Activated CD8-positive, alpha-beta memory T cell treated with anti-CD3 and anti-CD28 coated beads, Interleukin-2, amount 50 U/mL, for 4 hours (primary cell): ENCODE measurements around the gene SLMAP.
"Not testable (repeated sequence)": the region's sequence is repeated elsewhere in the genome, so short reads cannot be mapped to it uniquely, and the experiment has no call there.

ENCODE experiments used
- DNase-seq: peaks from one replicate; pipeline ENCODE4 v3.0.0-alpha.2; 2020

The SLMAP gene

DNA sequence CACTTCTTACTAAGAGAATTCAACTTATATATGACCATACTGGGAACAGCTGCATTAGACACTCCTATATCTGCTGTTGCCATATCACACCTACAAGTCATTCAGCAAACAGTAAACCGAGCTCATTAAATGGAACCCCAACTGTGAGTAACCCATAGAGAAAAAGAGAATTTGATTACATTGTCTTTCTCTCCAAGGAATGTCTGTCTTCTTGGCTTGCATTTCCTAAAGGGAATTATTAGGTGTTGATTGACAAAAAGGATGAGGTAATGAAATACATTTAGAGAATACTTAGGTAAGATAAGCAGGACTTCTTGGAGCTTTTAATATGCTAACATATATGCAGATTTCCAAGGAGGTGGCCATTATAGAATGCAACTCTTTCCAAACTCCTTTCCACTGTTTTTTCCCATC, 76.8 kb downstream of the SLMAP start:
- DNase-seq = no peak

DNA sequence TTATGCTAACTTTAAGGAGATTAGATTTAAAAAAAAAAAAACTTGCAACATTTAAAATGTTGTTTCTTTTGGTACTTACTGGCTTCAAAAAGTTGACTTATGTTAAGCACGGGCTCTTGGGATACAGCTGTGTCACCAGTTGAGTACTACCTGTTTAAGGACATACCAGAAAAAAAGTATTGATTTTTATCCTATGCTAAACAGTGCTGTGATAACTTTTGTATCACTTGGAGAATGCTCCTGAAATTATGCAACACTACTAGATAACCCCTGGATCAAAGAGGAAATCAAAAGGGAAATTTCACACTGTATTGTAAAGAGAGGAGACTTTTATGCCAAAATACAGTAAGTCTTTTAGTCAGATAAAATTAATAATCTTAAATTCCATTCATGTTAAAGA, 77.7 kb downstream of the SLMAP start:
- DNase-seq = no peak

- no peak for DNase-seq
Measured at GRCh38 chr3:57837686-57838085, 81.6 kb downstream of the SLMAP start.

GRCh38 chr3:57838627-57839026, 82.5 kb downstream of the SLMAP start:
- no peak for DNase-seq

- no peak for DNase-seq
Measured at GRCh38 chr3:57840473-57840872, 84.4 kb downstream of the SLMAP start.

GRCh38 chr3:57841818-57842217, 85.7 kb downstream of the SLMAP start:
- DNase-seq = no peak

GRCh38 chr3:57848177-57848738, 92.1 kb downstream of the SLMAP start:
- DNase-seq = no peak

GRCh38 chr3:57851304-57851703, 95.2 kb downstream of the SLMAP start:
- no peak for DNase-seq

DNA sequence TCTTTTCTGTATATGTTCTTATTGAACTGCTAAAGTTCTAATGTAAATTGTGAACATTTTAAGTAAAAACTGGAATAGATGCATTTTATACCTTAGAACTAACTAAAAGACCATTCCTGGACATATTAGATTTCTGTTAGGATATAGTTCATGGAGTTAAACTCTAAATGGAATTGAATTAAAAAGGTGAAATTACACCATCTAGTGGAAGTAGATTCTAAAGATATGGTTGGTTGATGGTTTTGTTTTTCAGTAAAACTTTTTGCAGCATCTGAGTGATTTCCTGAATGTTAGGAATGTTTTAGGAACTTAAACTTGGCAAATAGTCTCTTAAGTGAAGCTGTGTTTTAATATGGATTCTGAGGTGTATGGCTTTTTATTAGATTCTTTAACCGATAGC, 96.8 kb downstream of the SLMAP start:
- no peak for DNase-seq

GRCh38 chr3:57855281-57855680, 99.2 kb downstream of the SLMAP start:
- no peak for DNase-seq

DNA sequence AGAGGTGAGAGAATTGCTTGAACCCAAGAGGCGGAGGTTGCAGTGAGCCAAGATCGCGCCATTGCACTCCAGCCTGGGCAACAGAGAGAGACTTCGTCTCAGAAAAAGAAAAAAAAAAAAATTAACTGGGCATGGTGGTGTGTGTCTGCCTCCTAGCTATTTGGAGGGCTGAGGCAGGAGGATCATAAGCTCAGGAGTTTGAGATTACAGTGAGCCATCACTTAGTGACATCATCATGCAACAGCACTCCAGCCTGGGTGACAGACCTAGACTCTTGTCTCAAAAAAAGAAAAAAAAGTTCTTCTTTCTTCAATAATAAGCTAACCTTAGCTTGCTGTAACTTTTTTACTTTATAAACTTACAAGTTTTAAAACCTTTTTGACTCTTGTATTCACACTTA, 99.8 kb downstream of the SLMAP start:
- DNase-seq = no peak

DNA sequence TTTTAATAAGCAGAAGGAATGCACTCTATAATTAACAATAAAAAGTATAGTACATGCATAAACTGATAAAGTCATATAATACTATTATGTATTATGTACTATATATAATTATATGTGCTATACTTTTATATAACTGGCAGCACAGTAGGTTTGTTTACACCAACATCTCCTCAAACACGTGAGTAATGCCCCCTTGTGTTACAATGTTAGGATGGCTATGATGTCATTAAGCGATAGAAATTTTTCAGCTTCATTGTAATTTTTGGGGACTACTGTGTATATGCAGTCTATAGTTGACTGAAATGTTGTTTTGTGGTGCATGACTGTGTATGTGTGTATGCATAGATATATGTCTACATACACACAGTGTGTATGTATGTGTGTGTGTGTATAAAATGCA, 100.6 kb downstream of the SLMAP start:
- DNase-seq = no peak

GRCh38 chr3:57862894-57863293, 106.8 kb downstream of the SLMAP start:
- DNase-seq = no peak

- no peak for DNase-seq
Measured at GRCh38 chr3:57863380-57863779, 107.3 kb downstream of the SLMAP start.

DNA sequence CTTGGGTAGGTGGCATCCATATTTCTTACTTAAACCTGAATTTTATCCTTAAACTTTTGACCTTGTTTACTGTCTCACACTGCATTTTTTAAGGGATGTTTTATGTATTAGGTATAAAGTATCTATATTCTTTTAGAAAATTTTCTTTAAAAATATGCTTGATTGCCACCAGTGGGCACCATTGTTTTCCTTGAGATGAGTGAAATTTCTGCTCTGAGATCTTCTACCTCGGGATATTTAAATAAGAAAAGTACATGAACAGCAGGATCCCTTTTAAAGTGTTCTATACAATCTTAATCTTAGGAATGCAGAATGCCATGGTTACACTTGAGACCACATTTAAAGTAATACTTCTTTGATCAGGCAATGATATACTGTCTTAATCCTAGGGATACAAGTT, 108.7 kb downstream of the SLMAP start:
- DNase-seq = no peak

DNA sequence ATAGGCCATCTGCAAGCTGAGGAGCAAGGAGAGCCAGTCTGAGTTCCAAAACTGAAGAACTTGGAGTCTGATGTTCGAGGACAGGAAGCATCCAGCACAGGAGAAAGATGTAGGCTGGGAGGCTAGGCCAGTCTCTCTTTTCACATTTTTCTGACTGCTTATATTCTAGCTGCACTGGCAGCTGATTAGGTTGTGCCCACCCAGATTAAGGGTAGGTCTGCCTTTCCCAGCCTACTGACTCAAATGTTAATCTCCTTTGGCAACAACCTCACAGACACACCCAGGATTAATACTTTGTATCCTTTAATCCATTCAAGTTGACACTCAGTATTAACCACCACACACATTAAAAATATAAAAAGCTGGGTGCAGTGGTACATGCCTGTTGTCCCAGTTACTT, 113.0 kb downstream of the SLMAP start:
- DNase-seq = not testable (repeated sequence)

DNA sequence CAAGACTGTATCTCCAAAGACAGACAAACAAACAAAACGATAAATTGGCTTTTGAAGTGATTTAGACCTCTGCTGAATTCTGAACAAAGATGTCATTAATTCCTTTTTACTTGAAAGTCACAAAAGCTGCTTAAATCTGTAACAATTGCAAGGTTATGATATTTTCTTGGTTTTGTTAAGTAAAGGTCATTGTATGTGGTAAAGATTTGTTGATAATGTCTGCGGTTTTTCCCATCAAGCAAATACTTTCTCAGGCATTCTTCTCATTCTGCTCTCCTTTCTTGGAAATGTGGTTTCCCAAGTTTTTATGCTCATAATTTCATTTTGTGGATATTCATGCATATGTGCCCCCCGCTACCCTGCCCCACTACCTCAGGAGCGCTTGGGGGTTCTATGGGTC, 116.5 kb downstream of the SLMAP start:
- no peak for DNase-seq

DNA sequence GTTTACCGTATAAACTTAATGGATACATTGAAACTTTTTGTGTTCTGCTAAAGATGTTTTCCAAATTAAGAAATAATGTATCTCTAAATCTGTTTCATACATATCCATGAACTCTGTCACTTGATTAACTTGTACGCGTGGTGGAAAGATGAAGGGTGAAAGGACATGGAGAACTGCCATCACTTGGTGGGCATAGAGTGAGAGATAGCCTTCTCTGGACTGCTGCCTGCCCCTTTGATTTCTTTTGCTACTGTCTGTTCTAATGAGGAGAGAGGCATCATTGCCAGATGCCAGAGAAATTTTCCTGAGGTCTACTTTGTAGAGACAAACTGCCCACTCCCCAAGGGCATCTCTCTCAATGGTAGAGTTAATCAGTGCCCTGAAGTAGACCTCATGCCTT, 120.5 kb downstream of the SLMAP start:
- DNase-seq = no peak

DNA sequence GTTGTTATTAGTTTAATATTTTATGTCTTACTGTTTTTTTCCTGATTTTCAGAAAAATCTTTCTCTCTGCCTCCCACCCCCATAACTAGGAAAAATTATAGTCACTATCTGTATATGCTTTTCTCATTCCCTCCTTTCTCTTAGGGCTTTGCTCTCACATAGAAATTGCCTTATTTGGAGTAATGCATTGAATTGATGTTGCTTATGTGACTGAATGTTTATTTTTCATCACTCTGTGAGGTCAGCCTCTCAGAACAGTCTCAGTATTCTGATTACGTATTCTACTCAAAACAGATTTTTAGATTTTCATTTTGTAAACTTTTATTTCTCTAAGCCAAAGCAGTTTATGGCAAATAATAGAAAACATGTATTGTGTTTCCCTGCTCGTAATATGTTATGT, 121.0 kb downstream of the SLMAP start:
- no peak for DNase-seq

GRCh38 chr3:57884436-57884835, 128.3 kb downstream of the SLMAP start:
- DNase-seq = not testable (repeated sequence)

- no peak for DNase-seq
Measured at GRCh38 chr3:57889807-57890206, 133.7 kb downstream of the SLMAP start.

DNA sequence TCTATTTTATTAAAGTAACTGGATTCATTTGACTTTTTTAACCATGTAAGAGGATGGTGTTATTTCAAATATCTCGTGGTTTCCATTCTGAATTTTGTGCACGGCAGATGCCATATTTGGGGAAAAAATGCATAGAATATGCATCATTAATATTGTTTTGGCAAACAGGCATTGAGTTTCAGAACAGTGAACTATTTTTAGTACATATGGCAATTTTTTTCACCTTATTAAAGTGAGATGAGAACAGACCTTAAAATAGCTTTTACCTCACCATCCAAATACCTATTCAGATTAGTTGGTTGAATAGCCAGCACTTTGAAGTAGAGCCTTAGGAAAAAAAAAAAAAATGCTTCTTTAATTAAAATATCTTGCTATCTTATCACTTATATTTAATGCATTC, 134.8 kb downstream of the SLMAP start:
- DNase-seq = no peak

GRCh38 chr3:57892423-57892822, 136.3 kb downstream of the SLMAP start:
- no peak for DNase-seq

- no peak for DNase-seq
Measured at GRCh38 chr3:57893156-57893555, 137.0 kb downstream of the SLMAP start.

GRCh38 chr3:57893668-57894067, 137.6 kb downstream of the SLMAP start:
- no peak for DNase-seq

- DNase-seq = no peak
Measured at GRCh38 chr3:57896031-57896430, 139.9 kb downstream of the SLMAP start.
